K562 (cell line): Measurements from ENCODE around the gene GATAD2B. TPM values are rescaled to one million over a fixed set of nuclear protein-coding genes. Genes with fewer than 3 reads are reported as not detected.

Experiments used
- ATAC-seq: fragments of 200-7000 bp; cut with Tn5 transposase; 3 replicates; pipeline ENCODE4 v1.9.1; 2020; ENCODE audit warnings: moderate library complexity
- BruUV-seq: library from RNA; stranded (reverse); fragments of 400-500 nt; replicated peaks from 2 replicates; lab custom pipeline; 2021; lab: Mats Ljungman, UMichigan
- CTCF ChIA-PET: fragments of 300-600 bp; formaldehyde crosslinking; extraction: SDS; loops from one replicate; lab custom pipeline; 2021; ENCODE audit warnings: low intra/inter-chr PET ratio; lab: Yijun Ruan, JAX
- POLR2A ChIA-PET: fragments of 300-600, 350-650 bp; sonication (Branson Sonifier 250); formaldehyde crosslinking; extraction: SDS; loops from one replicate; lab custom pipeline; 2021; ENCODE audit warnings: antibody characterized with exemption, inconsistent platforms; lab: Yijun Ruan, JAX
- DNase-seq, 4 experiments: peaks; one replicate each; pipeline versions ENCODE4 v3.0.0 to v3.0.0-alpha.2; 2011 to 2018; ENCODE audit warnings: low spot score in 3 of 4, mixed read lengths in 3 of 4; ENCODE audit errors: extremely low read depth in 1 of 4
- FAIRE-seq: peaks from 2 replicates; lab custom pipeline; 2011; peaks lifted over from hg19 to GRCh38; lab: Jason Lieb, UNC
- H2AFZ ChIP-seq: 2 replicates; pipeline ENCODE4 v1.6.0; 2011; ENCODE audit warnings: low read depth, low read length, control low read depth, inconsistent platforms
- H3K27ac ChIP-seq: fragments of 200-600 bp; 3 replicates; pipeline ENCODE4 v1.8.0; 2011; ENCODE audit warnings: low read depth, mild to moderate bottlenecking, control low read depth, inconsistent platforms, low read length, moderate library complexity, mixed read lengths; ENCODE audit errors: extremely low read depth
- H3K27me3 ChIP-seq, 2 experiments: fragments of 300-600 bp in 1 of 2; 2 replicates in 1 of 2; 3 replicates in 1 of 2; pipeline versions ENCODE4 v1.6.0 to v1.8.0; 2011; ENCODE audit warnings: inconsistent platforms in 2 of 2, low read length in 2 of 2, mild to moderate bottlenecking in 1 of 2, mixed read lengths in 1 of 2, moderate library complexity in 1 of 2; ENCODE audit not compliant: control insufficient read depth in 2 of 2, insufficient read depth in 2 of 2
- H3K36me3 ChIP-seq: fragments of 300-600 bp; 3 replicates; pipeline ENCODE4 v1.8.0; 2011; ENCODE audit warnings: mild to moderate bottlenecking, low read length, inconsistent platforms; ENCODE audit not compliant: control insufficient read depth, insufficient read depth
- H3K4me1 ChIP-seq, 2 experiments: fragments of 200-600 bp in 1 of 2; replicated peaks in 1 of 2; 2 replicates in 1 of 2; 3 replicates in 1 of 2; pipeline versions ENCODE4 v1.5.1 to v1.8.0; 2011; ENCODE audit warnings: inconsistent platforms in 2 of 2, low read length in 2 of 2, mild to moderate bottlenecking in 1 of 2, mixed read lengths in 1 of 2, moderate library complexity in 1 of 2; ENCODE audit not compliant: control insufficient read depth in 2 of 2, insufficient read depth in 2 of 2
- H3K4me2 ChIP-seq: 2 replicates; pipeline ENCODE4 v1.6.1; 2011; ENCODE audit warnings: low read length, control low read depth, inconsistent platforms, mixed read lengths; ENCODE audit not compliant: insufficient read depth
- H3K4me3 ChIP-seq: fragments of 200-600 bp; sonication (generic), shearing (Covaris generic); 2 replicates; pipeline ENCODE4 v1.5.1; 2016; ENCODE audit warnings: control low read depth, inconsistent platforms
- H3K79me2 ChIP-seq: fragments of 200-600 bp; 3 replicates; pipeline ENCODE4 v1.8.0; 2011; ENCODE audit warnings: low read length, inconsistent platforms; ENCODE audit not compliant: control insufficient read depth, insufficient read depth
- H3K9ac ChIP-seq, 2 experiments: 2 replicates each; pipeline versions ENCODE4 v1.6.0 to v1.6.1; 2011; ENCODE audit warnings: low read depth in 2 of 2, low read length in 2 of 2, control low read depth in 1 of 2, inconsistent platforms in 1 of 2, mild to moderate bottlenecking in 1 of 2, mixed read lengths in 1 of 2; ENCODE audit not compliant: insufficient read depth in 1 of 2
- H3K9me1 ChIP-seq: one replicate; pipeline ENCODE4 v1.6.0; 2011; ENCODE audit warnings: inconsistent platforms, mild to moderate bottlenecking, low read length, moderate library complexity; ENCODE audit not compliant: control insufficient read depth, insufficient read depth
- H3K9me3 ChIP-seq: replicated peaks from 2 replicates; pipeline ENCODE4 v1.5.1; 2011; ENCODE audit warnings: low read depth, low read length, inconsistent platforms; ENCODE audit not compliant: control insufficient read depth, insufficient read depth
- H4K20me1 ChIP-seq: replicated peaks from 2 replicates; pipeline ENCODE4 v1.6.1; 2011; ENCODE audit warnings: low read length, inconsistent platforms, mixed read lengths; ENCODE audit not compliant: control insufficient read depth, insufficient read depth
- FOXP1 ChIP-seq: sonication (generic); formaldehyde crosslinking; IDR thresholded peaks from 2 replicates; pipeline ENCODE4 v1.8.0; 2022; ENCODE audit warnings: mild to moderate bottlenecking, missing genetic modification reagents
- ZNF785 ChIP-seq: fragments of 250-450 bp; sonication (Bioruptor Pico); IDR thresholded peaks from 2 replicates; pipeline ENCODE4 v1.4.0; 2020; ENCODE audit warnings: mild to moderate bottlenecking
- WGBS: fragments of 100-300 bp; shearing (Covaris generic); methylation state at CpG from one replicate; pipeline ENCODE4 v1.1.6; 2016; ENCODE audit warnings: low coverage, mixed read lengths; ENCODE audit not compliant: insufficient coverage; ENCODE audit errors: missing lambda C conversion rate; 5-methylcytosine and 5-hydroxymethylcytosine counted together
- in situ Hi-C: fragments of 300-500 bp; cut with MboI; formaldehyde crosslinking; loops from 4 replicates; pipeline ENCODE4 v1.15.0; 2018; ENCODE audit warnings: inconsistent platforms, mixed read lengths
- intact Hi-C: fragments of 100-400 bp; cut with micrococcal nuclease; formaldehyde crosslinking; loops from 2 replicates; pipeline ENCODE4 v1.14.2; 2022
- polyA plus RNA-seq, 8 experiments: library from polyadenylated mRNA; depleted of rRNA in 4 of 8; stranded (reverse) in 5 of 8; unstranded in 3 of 8; fragments of >200 nt; fragmentation: Nextera tagmentation in 2 of 8; fragmentation: Illumina TruSeq in 1 of 8; extraction: Ambion mirVana in 2 of 8; extraction: Trizol in 1 of 8; gene quantifications; 2 replicates each; pipeline versions ENCODE4 v1.2.1 to v1.2.3, GENCODE V29; 2011 to 2014; ENCODE audit warnings: inconsistent platforms in 1 of 8, missing spikeins in 1 of 8
- total RNA-seq, 7 experiments: library from RNA; depleted of rRNA in 6 of 7; stranded (reverse); fragments of >200 nt in 6 of 7; fragmentation: Illumina TruSeq in 2 of 7; extraction: Trizol in 2 of 7; gene quantifications; 2 replicates each; pipeline versions ENCODE4 v1.2.1 to v1.2.3, GENCODE V29; 2011 to 2021; ENCODE audit warnings: low replicate concordance in 1 of 7
- TF ChIP-seq, protein P1 (sequence below), 2 experiments: fragments of 200-800 bp in 1 of 2; sonication (Bioruptor generic) in 1 of 2; sonication (generic) in 1 of 2; formaldehyde crosslinking in 1 of 2; IDR thresholded peaks in 1 of 2; conservative IDR thresholded peaks in 1 of 2; 2 replicates each; pipeline versions ENCODE4 v1.5.0 to v1.6.1; 2016 to 2020; ENCODE audit warnings: missing compliant biosample characterization in 1 of 2, missing genetic modification characterization in 1 of 2, missing genetic modification reagents in 1 of 2
- TF ChIP-seq, protein P2 (sequence below): fragments of 450-650 bp; IDR thresholded peaks from 2 replicates; pipeline ENCODE4 v1.6.1; 2018; ENCODE audit warnings: mild to moderate bottlenecking, low read depth; ENCODE audit not compliant: partially characterized antibody
- TF ChIP-seq, protein P3 (sequence below): sonication (generic); formaldehyde crosslinking; IDR thresholded peaks from 2 replicates; pipeline ENCODE4 v1.8.1; 2023; ENCODE audit warnings: mild to moderate bottlenecking, missing genetic modification reagents, moderate library complexity

The GATAD2B gene
- total and polyA plus RNA-seq, 9 of the 15 experiments (the other 6 are each of a cell fraction or from before 2014, with no cell fraction given) = 1.5 to 40.2 (median 4.9) TPM

DNA sequence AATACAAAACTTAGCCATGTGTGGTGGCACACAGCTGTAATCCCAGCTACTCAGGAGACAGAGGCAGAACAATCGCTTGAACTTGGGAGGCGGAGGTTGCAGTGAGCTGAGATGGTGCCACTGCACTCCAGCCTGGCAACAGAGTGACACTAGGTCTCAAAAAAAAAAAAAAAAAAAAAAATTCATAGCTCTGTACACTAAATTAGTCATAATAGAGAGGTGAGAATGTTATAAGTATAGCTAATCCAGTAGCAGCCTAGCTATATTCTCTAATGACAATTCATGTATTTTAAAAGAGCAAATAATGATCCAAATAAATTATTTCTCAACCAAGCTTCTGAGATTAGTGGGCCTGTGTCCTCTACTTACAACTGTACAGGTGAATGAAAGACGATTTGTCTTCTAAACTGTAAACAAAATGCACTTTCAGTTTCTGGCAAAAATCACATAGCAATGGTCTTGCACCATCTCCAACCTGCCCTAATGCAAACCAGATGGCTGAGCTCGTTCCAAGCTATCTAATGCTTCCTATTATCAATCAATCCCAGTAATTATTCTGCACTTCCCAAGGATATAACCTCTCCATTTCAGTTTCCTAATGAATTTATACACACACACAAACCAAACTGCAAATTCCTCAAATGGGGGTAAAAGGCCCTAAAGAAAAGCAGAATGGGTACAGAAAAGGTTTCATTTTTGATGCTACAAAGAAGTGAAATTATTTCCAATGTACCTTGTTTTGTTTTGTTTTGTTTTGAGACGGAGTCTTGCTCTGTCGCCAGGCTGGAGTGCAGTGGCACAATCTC, 56.5 kb downstream of the GATAD2B start:
- WGBS = 68% methylated on average over 6 of the region's 6 CpGs
- Histone ChIP-seq H3K9me3 (no peaks in the 10 kb centered on the region), H3K9ac (peak overlapping the region in 1 of 2 experiments; percentile 52; a peak in 1 of 4 replicates), H2AFZ (no peak overlapping the region), H3K9me1 (no peaks in the 10 kb centered on the region), H3K27ac (no peak overlapping the region), H3K36me3 (peaks cover 2% of the 10 kb centered on the region; the same call in 1 of the 3 replicates), H3K4me2 (no peak overlapping the region), H3K79me2 (peaks cover 66% of the 10 kb centered on the region), H4K20me1 (peaks cover 5% of the 10 kb centered on the region), H3K4me3 (no peak overlapping the region), H3K27me3 (no peaks in the 10 kb centered on the region), H3K4me1 (peaks cover 0 to 8% of the 10 kb centered on the region in 2 experiments; a peak in 1 of 5 replicates)
- ChIA-PET CTCF (no interaction called here), POLR2A (interaction anchor here (0.7 to 1.0 kb wide), 4 partner anchors 9 to 31 kb away, joined by 3 to 6 read pairs (median 3); no protein-coding TSS in a partner anchor)
- in situ Hi-C loops (no loop called here), intact Hi-C loops (no loop called here)
- BruUV-seq = TSS peak; percentile 28
- no peak for FAIRE-seq
- ATAC-seq = no peak
- DNase-seq = no peak
- TF ChIP-seq, protein P1, sequence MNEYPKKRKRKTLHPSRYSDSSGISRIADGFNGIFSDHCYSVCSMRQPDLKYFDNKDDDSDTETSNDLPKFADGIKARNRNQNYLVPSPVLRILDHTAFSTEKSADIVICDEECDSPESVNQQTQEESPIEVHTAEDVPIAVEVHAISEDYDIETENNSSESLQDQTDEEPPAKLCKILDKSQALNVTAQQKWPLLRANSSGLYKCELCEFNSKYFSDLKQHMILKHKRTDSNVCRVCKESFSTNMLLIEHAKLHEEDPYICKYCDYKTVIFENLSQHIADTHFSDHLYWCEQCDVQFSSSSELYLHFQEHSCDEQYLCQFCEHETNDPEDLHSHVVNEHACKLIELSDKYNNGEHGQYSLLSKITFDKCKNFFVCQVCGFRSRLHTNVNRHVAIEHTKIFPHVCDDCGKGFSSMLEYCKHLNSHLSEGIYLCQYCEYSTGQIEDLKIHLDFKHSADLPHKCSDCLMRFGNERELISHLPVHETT (CRISPR knock-in tag; conservative IDR thresholded peaks at IDR 0.05 in 1 of 2, IDR thresholded peaks at IDR 0.05 in 1 of 2) = no peak
- TF ChIP-seq, protein P2, sequence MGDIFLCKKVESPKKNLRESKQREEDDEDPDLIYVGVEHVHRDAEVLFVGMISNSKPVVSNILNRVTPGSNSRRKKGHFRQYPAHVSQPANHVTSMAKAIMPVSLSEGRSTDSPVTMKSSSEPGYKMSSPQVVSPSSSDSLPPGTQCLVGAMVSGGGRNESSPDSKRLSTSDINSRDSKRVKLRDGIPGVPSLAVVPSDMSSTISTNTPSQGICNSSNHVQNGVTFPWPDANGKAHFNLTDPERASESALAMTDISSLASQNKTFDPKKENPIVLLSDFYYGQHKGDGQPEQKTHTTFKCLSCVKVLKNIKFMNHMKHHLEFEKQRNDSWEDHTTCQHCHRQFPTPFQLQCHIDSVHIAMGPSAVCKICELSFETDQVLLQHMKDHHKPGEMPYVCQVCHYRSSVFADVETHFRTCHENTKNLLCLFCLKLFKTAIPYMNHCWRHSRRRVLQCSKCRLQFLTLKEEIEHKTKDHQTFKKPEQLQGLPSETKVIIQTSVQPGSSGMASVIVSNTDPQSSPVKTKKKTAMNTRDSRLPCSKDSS = no peak
- TF ChIP-seq, protein P3, sequence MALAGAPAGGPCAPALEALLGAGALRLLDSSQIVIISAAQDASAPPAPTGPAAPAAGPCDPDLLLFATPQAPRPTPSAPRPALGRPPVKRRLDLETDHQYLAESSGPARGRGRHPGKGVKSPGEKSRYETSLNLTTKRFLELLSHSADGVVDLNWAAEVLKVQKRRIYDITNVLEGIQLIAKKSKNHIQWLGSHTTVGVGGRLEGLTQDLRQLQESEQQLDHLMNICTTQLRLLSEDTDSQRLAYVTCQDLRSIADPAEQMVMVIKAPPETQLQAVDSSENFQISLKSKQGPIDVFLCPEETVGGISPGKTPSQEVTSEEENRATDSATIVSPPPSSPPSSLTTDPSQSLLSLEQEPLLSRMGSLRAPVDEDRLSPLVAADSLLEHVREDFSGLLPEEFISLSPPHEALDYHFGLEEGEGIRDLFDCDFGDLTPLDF (CRISPR knock-in tag) = no peak
- no peak for TF ChIP-seq FOXP1 (CRISPR knock-in tag)
- no peak for TF ChIP-seq ZNF785 (CRISPR knock-in tag)
